Right kidney (tissue), 1 donor: Measurements from ENCODE around the gene TSC22D2.
"Not testable (repeated sequence)": the region's sequence is repeated elsewhere in the genome, so short reads cannot be mapped to it uniquely, and the experiment has no call there.

ENCODE experiments used
- DNase-seq: peaks from one replicate; pipeline ENCODE4 v3.0.0-alpha.2; 2016

The TSC22D2 gene

DNA sequence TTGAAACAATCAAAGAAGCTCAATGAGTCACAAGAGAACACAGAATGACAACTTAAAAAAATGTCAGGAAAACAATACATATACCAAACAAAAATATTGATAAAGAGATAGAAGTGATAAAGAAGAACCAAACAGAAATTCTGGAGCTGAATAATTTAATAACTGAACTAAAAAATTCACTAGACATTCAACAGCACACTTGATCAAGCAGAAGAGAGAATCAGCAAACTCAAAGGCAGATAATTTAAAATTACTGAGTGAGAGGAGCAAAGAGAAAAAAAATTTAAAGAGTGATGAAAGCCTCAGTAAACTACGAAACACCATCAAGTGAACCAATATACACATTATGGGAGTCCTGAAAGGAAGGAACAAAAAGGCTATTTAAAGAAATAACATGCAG lies 76.3 kb downstream of the TSC22D2 start:
- no peak for DNase-seq

DNA sequence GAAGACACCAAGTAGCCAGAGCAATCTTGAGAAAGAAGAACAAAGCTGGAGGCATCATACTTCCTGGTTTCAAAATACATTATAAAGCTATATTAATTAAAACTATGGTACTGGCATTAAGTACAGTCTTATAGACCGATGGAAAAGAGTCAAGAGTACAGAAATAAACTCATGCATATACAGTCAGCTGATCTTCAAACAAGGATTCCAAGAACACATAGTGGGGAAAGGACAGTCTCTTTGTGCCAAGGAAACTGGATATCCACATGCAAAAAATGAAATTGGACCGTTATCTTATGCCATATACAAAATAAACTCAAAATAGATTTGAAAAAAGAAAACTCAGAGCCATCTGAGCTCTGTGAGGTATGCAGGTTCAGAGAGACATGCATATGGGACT lies 80.8 kb downstream of the TSC22D2 start:
- DNase-seq, result no peak

DNA sequence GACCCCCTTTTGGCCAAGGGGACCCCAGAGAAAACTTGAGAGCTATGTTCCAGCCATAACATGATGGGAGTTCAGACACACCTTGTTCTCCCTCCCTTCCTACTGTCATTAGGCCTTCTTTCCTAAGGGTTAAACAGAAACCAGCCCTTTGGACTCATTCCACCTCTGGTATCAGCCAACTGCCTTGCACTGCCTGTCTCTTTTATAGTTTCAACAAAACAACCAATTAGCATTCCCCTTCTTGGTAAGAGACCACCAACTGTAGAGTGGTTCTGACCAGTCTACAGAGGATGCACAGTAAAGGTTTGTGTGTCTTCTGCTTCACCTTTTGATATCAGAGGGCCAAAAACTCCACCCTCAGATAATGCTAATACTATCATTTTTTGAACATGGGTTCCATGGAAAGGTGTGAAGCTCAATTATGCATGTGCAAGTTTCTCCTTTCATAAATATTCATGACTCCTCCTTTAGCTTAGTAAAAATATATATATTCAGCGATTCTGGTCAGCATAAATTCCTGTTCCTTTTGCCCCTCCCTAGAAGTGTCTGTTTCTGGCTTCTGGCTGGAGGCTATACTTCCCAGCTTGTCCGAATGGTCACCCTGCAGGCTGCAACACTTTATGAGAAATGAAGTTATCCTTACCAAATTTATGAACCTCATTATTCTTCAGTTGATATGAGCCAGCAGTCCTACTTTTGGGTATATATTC lies 82.3 kb downstream of the TSC22D2 start:
- DNase-seq, result no peak

DNA sequence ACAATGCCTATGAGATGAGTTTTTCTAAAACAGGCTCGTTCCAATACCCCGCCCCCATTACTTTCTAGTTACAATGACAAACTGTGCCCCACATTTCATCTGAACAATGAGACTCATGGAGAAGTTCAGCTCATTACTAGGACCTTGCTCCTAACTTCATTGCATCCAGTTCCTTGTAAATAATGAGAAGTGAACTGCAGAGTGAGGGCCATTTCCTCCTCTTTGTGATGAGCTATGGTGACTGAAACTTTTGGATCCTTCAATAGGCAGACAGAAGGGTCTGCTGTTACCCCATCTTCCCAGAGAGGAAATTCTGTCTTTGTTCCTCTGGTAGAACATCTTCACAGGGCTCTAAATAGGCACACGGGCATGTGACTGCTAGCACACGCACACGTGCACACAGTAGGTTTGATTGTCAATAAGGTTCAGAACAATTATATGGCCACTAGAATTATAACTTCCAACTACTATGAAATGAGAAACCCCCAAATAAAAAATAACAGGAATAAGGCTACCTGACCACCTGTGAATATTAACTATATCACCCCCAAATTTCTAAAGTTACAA lies 86.4 kb downstream of the TSC22D2 start:
- no peak for DNase-seq

DNA sequence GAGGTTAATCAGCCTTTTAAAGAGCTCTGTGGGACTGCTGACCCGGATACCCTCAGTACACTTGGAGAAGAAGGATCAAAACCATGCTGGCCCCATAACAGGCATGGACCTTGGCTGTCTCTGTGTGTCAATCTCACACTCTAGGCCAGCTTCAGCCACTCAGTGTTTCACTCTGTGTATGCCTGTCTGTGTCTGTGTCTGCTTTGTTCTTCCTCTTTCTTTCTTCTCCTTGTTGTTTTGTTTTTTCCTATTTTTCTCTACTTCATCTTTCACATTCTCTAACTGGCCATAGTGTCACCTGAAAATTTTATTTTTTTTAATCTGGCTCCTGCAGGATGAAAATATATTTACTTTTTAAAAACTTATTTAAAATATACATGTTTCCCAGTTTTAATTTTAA lies 87.1 kb downstream of the TSC22D2 start:
- peak; percentile 7 for DNase-seq

DNA sequence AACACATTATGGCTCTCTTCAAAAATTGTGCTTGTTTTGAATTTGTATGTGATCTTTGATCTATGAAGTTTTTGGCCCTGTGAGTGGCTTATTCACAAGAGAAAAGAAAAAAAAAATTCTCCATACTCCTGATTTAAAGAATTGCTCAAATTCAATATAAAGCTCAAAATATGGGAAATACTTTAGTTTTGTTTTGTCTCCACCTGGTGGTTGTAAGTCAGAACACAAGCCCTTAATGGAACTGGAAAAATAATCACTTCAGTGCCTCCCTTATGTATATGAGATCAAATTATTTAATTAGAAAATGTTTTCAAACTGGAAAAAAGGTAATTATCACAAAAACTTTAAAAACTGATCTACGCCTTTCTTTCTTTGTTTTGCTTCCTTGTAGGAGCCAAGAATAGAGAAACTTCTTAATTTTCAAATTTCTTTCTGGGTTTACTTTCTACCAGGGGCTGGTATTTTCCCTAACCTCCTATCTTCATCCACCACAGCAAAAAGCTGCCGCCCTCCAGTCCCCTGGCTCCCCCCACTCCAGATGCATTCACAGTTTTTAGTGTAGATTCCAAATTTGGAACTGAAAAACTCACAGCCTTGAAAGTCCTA lies 87.6 kb downstream of the TSC22D2 start:
- peak; percentile 10 for DNase-seq

DNA sequence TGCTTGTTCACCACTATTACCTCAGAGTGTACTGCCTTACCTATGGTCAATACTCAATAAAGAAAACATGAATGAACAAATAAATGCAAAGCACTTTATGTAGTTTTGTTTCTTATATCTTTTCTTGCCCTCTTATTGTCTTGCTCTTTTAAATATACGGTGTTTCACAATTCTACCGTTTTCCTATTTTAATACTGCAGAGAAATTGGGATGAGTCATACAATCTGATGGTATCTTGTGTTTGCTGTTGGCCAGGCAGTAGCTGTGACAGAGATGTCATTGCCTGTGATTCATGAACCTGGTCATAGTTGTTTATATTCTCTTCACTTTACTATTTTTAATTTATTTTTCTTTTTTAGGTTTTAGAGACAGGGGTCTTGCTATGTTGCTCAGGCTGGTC lies 89.9 kb downstream of the TSC22D2 start:
- DNase-seq, result no peak

DNA sequence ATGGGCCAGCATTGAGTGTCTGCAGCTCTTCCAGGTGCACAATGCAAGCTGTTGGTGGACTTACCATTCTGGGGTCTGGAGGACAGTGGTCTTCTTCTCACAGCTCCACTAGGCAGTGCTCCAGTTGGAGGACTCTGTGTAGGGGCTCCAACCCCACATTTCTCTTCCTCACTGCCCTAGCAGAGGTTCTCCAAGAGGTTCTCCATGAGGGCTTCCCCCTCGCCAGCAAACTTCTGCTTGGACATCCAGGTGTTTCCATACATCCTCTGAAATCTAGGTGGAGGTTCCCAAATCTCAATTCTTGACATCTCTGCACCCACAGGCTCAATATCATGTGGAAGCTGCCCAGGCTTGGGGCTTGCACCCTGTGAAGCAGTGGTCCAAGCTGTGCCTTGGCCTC lies 92.9 kb downstream of the TSC22D2 start:
- DNase-seq, result not testable (repeated sequence)

DNA sequence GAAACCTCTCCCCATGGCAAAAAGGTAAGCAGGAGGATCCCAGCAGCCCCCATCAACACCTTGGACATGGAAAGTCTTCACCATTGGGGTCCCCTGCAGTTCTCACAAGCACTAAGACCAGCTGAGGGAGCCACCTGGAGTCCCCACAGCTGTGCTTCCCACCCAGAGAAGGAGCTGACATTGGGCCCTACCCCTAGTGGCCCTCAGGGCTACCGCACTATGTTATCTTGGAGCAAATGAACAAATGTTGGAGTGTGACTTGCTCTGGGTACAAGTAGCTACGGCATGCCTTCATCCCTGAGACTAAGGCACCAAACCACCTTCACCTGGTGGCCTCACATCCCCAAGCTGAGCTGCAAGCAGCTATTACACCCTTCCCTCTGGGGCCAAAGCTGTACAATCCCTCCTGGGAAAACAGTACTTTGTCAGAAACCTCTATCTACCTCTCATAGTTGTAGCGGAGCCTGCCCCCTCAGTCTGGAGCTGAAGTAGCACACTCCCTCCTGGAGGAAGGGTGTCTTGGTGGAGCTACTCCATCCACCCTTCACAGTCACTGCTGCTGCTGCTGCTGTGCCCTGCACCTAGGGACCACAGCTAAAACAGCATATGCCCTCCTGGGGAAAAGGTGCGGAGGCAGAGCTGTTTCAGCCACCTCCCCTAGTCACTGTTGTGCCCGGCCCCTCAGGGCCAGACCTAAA lies 95.5 kb downstream of the TSC22D2 start:
- no peak for DNase-seq

DNA sequence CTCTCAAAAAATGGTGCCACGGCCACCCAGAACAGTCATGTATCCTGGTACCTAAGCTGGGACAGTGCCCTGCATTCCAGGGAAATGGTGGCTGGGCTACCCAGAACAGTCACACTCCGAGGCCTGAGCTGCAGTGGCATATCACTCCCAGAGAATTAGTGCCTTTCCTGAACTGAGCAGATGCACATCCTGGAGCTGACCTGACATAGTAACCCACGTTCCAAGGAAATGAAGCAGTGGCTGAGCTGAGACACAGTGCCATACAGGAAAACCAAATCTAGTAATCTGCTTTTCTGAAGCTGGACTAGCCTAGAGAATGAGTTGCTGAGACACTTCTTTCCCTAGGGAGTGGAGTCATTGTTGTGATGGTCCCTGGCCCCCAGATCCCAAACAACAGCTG lies 96.4 kb downstream of the TSC22D2 start:
- no peak for DNase-seq

DNA sequence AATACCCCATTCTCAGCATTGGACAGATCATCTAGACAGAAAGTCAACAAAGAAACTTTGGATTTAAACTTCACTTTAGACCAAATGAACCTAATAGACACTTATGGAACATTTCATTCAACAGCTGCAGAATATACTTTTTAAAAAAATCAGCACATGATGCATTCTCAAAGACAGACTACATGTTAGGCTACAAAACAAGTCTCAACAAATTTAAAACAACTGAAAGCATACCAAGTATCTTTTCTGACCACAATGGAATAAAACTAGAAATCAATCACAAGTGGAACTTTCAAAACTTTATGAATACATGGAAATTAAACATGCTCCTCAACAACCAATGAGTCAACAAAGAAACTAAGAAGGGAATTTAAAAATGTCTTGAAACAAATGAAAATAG lies 100.3 kb downstream of the TSC22D2 start:
- DNase-seq, result no peak

DNA sequence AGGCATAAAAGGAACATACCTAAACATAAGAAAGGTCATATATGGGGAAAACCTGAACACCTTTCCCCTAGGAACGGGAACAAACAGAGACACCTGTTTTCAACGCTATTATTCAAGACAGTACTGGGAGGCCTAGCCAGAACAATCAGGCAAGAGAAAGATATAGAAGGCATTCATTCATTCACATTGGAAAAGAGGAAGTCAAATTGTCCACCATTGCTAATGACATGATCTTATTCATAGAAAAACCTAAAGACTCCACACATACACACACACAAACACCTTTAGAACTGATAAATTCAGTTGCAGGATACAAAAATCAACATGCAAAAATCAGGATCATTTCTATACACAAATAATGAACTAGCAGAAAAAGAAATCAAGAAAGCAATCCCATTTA lies 101.7 kb downstream of the TSC22D2 start:
- no peak for DNase-seq

DNA sequence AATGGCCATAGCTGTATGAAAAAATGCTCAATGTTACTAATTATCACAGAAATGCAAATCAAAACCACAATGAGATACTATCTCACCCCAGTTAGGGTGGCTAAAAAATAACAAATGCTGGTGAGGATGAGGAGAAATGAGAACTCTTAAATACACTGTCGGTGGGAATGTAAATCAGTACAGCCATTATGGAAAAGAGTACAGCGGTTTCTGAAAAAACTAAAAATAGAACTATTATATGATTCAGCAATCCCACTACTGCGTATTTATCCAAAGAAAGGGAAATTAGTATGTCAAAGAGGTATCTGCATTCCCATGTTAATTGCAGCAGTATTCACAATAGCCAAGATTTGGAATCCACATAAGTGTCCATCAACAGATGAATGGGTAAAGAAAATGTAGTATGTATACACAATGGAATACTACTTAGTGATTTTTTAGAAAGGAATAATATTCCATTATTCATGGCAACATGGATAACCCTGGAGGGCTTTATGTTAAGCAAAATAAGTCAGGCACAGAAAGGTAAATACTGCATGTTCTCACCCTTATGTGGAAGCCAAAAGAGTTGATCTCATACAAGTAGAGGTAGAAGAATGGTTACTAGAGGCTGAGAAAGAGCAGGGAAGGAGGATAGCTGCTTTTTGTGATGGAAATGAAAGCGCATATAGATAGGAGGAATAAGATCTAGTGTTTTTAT lies 103.2 kb downstream of the TSC22D2 start:
- DNase-seq, result no peak

DNA sequence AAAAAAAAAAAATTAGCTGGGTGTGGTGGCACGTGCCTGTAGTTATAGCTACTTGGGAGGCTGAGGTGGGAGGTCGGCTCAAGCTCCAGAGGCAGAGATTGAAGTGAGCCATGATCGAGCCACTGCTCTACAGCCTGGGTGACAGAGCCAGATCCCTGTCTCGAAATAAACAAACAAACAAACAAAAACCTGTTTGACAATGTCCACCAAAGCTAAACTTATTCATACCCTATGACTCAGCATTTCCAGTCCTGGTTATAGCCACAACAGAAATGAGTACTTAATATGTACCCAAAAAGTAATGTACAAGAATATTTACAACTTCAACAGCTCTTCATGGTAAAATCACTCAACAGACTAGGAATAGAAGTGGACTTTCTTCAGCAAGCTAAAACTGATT lies 107.1 kb downstream of the TSC22D2 start:
- no peak for DNase-seq
